Transverse colon (tissue), 4 donors: ENCODE measurements around the gene KCNJ1. TPM values are rescaled to one million over a fixed set of nuclear protein-coding genes. Genes with fewer than 3 reads are reported as not detected.

Source experiments
- DNase-seq: peaks from one replicate; pipeline ENCODE4 v3.0.0-alpha.2; 2019
- H3K27ac ChIP-seq, 4 donors: fragments of 200-600 bp; sonication (generic); 2 replicates each; pipeline ENCODE4 v1.5.1; 2016 to 2018; ENCODE audit warnings: inconsistent platforms in 4 of 4
- H3K27me3 ChIP-seq: fragments of 200-600 bp; sonication (generic); 2 replicates; pipeline ENCODE4 v1.5.1; 2017; ENCODE audit warnings: inconsistent platforms
- H3K36me3 ChIP-seq, 4 donors: fragments of 200-600 bp; sonication (generic); 2 replicates each; pipeline ENCODE4 v1.5.1; 2017 to 2019; ENCODE audit warnings: inconsistent platforms in 4 of 4
- H3K4me1 ChIP-seq, 4 donors: fragments of 200-600 bp; sonication (generic); 2 replicates each; pipeline ENCODE4 v1.5.1; 2017 to 2020; ENCODE audit warnings: inconsistent platforms in 4 of 4
- H3K4me3 ChIP-seq, 4 donors: fragments of 200-600 bp; sonication (generic); 1 replicate in 1 of 4; 2 replicates in 3 of 4; pipeline versions ENCODE4 v1.5.1 to v1.6.1; 2017 to 2019; ENCODE audit warnings: inconsistent platforms in 4 of 4
- H3K9me3 ChIP-seq, 2 donors: fragments of 200-600 bp; sonication (generic); 2 replicates each; pipeline ENCODE4 v1.5.1; 2017 to 2019; ENCODE audit warnings: inconsistent platforms in 2 of 2
- EP300 ChIP-seq: sonication (generic); formaldehyde crosslinking; IDR thresholded peaks from one replicate; pipeline ENCODE4 v1.6.1; 2017; ENCODE audit warnings: antibody characterized with exemption, low read depth
- POLR2A ChIP-seq: fragments of 450-650 bp; IDR thresholded peaks from one replicate; pipeline ENCODE4 v1.6.1; 2016; ENCODE audit warnings: antibody characterized with exemption, mild to moderate bottlenecking, moderate library complexity
- POLR2AphosphoS5 ChIP-seq, 3 donors: sonication (generic); formaldehyde crosslinking; IDR thresholded peaks; one replicate each; pipeline ENCODE4 v1.6.1; 2016; ENCODE audit warnings: antibody characterized with exemption in 3 of 3
- WGBS, 2 donors: methylation state at CpG; one replicate each; pipeline ENCODE4 v1.1.5; 2018; ENCODE audit warnings: low coverage in 1 of 2; 5-methylcytosine and 5-hydroxymethylcytosine counted together
- in situ Hi-C, 4 donors: fragments of 200-750 bp; cut with MboI; loops; one replicate each; pipeline versions ENCODE4 v1.15.0 to v1.15.1; 2017; ENCODE audit warnings: low sequenced_read_pairs in 3 of 4, low pct_ligation_motif_present in 1 of 4, low pct_unique_long_range_greater_than_20kb in 1 of 4
- intact Hi-C: fragments of 100-400 bp; cut with DNase I; formaldehyde crosslinking; loops from one replicate; pipeline ENCODE4 v1.15.1; 2023; ENCODE audit warnings: low total_unique reads
- total RNA-seq, 4 donors: library from RNA; depleted of rRNA; stranded (reverse); fragments of >200 nt; gene quantifications; one replicate each; pipeline ENCODE4 v1.1.0, GENCODE V29; 2016
- TF ChIP-seq, protein P1 (sequence below), 5 experiments: fragments of 200-600 bp in 3 of 5; fragments of 450-650 bp in 2 of 5; sonication (generic) in 3 of 5; IDR thresholded peaks; 1 replicate in 2 of 5; 2 replicates in 3 of 5; pipeline ENCODE4 v1.5.1; 2016 to 2017; ENCODE audit warnings: antibody characterized with exemption in 5 of 5, inconsistent platforms in 3 of 5, mild to moderate bottlenecking in 2 of 5, moderate library complexity in 1 of 5

The KCNJ1 gene
- total RNA-seq, 4 donors from 2014 or later, result not detected

GRCh38 chr11:128914216-128915148 is 47.4 kb upstream of the KCNJ1 start:
- no peak for DNase-seq
- no peaks in the 10 kb centered on the region for H3K27me3 ChIP-seq
- TF ChIP-seq POLR2A (no peak), EP300 (no peak), POLR2AphosphoS5 (IDR thresholded peaks at IDR 0.05) (no peak)
- TF ChIP-seq, protein P1, sequence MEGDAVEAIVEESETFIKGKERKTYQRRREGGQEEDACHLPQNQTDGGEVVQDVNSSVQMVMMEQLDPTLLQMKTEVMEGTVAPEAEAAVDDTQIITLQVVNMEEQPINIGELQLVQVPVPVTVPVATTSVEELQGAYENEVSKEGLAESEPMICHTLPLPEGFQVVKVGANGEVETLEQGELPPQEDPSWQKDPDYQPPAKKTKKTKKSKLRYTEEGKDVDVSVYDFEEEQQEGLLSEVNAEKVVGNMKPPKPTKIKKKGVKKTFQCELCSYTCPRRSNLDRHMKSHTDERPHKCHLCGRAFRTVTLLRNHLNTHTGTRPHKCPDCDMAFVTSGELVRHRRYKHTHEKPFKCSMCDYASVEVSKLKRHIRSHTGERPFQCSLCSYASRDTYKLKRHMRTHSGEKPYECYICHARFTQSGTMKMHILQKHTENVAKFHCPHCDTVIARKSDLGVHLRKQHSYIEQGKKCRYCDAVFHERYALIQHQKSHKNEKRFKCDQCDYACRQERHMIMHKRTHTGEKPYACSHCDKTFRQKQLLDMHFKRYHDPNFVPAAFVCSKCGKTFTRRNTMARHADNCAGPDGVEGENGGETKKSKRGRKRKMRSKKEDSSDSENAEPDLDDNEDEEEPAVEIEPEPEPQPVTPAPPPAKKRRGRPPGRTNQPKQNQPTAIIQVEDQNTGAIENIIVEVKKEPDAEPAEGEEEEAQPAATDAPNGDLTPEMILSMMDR (IDR thresholded peaks at IDR 0.05), result no peak
- intact Hi-C loops (no loop called here), in situ Hi-C loops (no loop called here)
- no peaks in the 10 kb centered on the region for H3K9me3 ChIP-seq
- 80% methylated on average over 15 of the region's 18 CpGs; no CpG with 5 or more reads in 1 of the 2 donors for WGBS, 2 donors
- no peaks in the 10 kb centered on the region for H3K36me3 ChIP-seq
- no peak overlapping the region for H3K4me3 ChIP-seq
- H3K4me1 ChIP-seq, result no peaks in the 10 kb centered on the region
- no peak overlapping the region for H3K27ac ChIP-seq

GRCh38 chr11:128913806-128914205 is 46.7 kb upstream of the KCNJ1 start:
- intact Hi-C loops, result no loop called here
- no peaks in the 10 kb centered on the region for H3K36me3 ChIP-seq
- no peak overlapping the region for H3K27ac ChIP-seq
- in situ Hi-C loops, result no loop called here
- H3K4me3 ChIP-seq, result no peak overlapping the region
- no peak for TF ChIP-seq EP300
- DNase-seq, result no peak
- 98% methylated on average over 5 of the region's 5 CpGs; no CpG with 5 or more reads in 1 of the 2 donors for WGBS, 2 donors
- H3K9me3 ChIP-seq, result no peaks in the 10 kb centered on the region
- no peaks in the 10 kb centered on the region for H3K4me1 ChIP-seq
- no peaks in the 10 kb centered on the region for H3K27me3 ChIP-seq

DNA sequence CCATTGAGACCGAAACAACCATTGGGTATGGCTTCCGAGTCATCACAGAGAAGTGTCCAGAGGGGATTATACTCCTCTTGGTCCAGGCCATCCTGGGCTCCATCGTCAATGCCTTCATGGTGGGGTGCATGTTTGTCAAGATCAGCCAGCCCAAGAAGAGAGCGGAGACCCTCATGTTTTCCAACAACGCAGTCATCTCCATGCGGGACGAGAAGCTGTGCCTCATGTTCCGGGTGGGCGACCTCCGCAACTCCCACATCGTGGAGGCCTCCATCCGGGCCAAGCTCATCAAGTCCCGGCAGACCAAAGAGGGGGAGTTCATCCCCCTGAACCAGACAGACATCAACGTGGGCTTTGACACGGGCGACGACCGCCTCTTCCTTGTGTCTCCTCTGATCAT is 44.6 kb upstream of the KCNJ1 start:
- Histone ChIP-seq H3K4me1 (peaks cover 0 to 4% (median 0%) of the 10 kb centered on the region in 4 donors), H3K4me3 (no peak overlapping the region), H3K27me3 (no peaks in the 10 kb centered on the region), H3K27ac (no peak overlapping the region), H3K36me3 (no peaks in the 10 kb centered on the region), H3K9me3 (no peaks in the 10 kb centered on the region)
- in situ Hi-C loops, result no loop called here
- intact Hi-C loops, result no loop called here
- DNase-seq, result no peak
- TF ChIP-seq POLR2AphosphoS5 (IDR thresholded peaks at IDR 0.05) (no peak), POLR2A (no peak), EP300 (no peak)
- TF ChIP-seq, protein P1 (IDR thresholded peaks at IDR 0.05), result no peak
- WGBS, 2 donors, result 92% methylated on average over 18 of the region's 18 CpGs; no CpG with 5 or more reads in 1 of the 2 donors

GRCh38 chr11:128911239-128911638 is 44.1 kb upstream of the KCNJ1 start:
- Histone ChIP-seq H3K27me3 (no peaks in the 10 kb centered on the region), H3K4me1 (peaks cover 0 to 7% (median under 1%) of the 10 kb centered on the region in 4 donors), H3K9me3 (no peaks in the 10 kb centered on the region), H3K4me3 (no peak overlapping the region), H3K36me3 (no peaks in the 10 kb centered on the region), H3K27ac (no peak overlapping the region)
- DNase-seq, result no peak
- TF ChIP-seq POLR2AphosphoS5 (IDR thresholded peaks at IDR 0.05), result no peak
- TF ChIP-seq, protein P1 (IDR thresholded peaks at IDR 0.05), result no peak
- no peak for TF ChIP-seq EP300
- TF ChIP-seq POLR2A, result no peak
- in situ Hi-C loops, result no loop called here
- 95 to 97% methylated on average over 6 to 17 of the region's 17 CpGs for WGBS, 2 donors
- intact Hi-C loops, result no loop called here
